GM21825 (cell line): ENCODE data around the gene WDR36.
A peak's percentile ranks its signal among the peaks of the same experiment; 100 is the strongest.

Experiments
- ATAC-seq: cut with Tn5 transposase; IDR thresholded peaks from one replicate; pipeline ENCODE4 v1.9.1; 2021; ENCODE audit warnings: mild to moderate bottlenecking, moderate library complexity; ENCODE audit not compliant: unreplicated experiment

The WDR36 gene

DNA sequence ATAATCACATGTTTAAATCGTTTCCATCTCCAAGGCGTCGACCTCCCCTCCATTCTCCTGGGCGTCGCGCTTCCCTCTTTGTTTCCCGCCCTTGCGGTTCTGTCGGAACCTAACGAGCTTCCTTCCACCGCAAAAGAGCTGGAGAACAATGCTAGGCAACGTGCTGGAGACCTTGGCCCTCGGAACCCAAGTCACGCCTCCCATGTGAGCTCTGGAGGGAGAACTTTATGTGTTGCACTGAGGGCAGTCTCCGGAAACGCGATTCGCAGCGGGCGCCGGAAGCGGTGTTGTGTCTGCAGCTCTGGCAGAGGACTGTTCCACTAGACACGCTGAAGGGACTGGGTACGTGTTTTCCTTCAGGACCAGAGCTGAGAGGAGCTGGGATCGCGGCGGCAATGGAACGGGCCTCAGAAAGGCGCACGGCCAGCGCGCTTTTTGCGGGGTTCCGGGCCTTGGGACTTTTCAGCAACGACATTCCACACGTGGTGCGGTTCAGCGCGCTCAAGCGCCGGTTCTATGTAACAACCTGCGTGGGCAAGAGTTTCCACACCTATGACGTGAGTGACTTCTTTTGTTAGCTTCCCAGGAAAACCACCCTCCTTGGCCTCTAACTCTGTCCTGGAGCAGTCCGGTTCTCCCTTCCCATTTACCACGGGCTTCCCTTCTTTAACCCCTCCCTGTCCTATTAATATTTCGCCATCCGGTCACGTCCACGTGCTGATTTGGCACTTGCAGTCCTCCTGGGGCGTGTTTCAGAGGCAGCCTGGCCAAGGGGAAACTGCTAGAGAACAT lies at the start of gene WDR36:
TSS of gene WDR36 (plus strand) at position 287 of the 792 bp plus-strand sequence. CDS start at position 396, 109 bp downstream.
- peak; percentile 97 for ATAC-seq

GRCh38 chr5:111043712-111044506 lies 48.2 kb upstream of the WDR36 start:
- ATAC-seq = no peak

DNA sequence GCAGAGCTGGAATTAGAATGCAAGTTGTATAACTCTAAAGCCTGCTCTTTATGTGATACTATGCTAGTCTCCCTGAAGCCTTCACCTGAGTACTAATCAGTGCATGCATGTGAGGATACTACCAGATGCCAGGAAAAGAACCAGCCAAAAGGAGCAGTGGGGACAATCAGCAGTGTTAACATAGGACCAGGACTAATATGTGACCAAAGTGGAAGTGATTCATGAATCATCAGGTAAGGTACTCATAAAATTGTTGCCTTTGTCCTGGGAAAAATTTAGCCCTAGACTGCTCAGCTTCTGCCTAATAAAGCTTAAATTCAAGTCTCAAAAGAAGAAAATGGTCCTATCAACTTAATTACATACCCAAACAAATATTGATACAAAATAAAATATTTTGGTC lies 34.1 kb upstream of the WDR36 start:
- no peak for ATAC-seq

GRCh38 chr5:111060169-111060568 lies 32.0 kb upstream of the WDR36 start:
- ATAC-seq = no peak

GRCh38 chr5:111061618-111062017 lies 30.5 kb upstream of the WDR36 start:
- ATAC-seq = no peak

- no peak for ATAC-seq
Observed at GRCh38 chr5:111063709-111064322, 28.3 kb upstream of the WDR36 start.

DNA sequence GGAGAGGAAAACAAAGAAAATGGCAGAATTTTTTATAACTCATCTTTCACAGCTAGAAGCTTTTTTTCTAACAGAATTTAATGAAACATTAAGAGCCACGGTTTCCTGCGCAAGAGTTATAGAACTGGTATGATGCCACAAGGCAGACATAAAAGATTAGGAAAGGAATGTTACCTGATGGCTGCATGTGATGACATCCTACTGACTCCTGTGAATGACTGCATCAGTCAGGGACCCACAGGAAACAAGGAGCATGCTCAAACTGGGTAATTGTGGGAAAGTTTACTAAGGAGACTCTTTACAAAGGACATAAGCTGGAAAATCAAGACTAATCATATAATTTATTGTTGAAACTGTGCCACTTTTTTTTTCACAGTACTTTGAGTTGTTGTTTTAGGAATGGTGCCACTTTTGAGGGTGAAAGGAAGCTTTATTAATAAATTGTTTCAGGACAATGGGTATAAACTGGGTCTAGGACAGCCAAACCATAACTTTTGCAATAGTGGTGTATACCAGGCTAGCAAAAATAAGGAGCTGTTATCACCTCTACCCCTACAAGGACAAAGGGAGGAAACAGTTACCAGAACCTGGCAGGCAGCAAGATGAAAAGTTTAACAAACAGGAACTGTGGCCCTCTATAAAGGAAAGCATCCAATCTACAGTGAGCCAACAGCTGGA lies 25.7 kb upstream of the WDR36 start:
- no peak for ATAC-seq

DNA sequence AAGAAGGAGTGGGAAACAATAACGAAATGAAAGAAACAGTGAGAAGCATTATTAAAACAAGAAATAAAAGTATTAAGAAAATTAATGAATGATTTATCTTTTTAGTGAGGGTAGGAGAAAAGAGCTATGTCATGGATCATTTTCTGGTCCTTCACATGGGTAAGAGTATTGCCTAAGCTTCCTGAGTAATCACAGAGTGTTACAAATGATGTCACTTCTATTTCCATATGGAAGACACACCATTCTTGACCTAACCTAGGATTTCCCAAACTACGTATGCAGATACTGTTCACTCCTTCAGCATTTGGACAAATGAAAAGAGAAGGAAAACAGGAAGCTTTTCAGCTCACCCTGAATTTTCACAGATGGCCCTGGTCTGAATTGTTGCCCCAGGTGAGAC lies 23.9 kb upstream of the WDR36 start:
- no peak for ATAC-seq

DNA sequence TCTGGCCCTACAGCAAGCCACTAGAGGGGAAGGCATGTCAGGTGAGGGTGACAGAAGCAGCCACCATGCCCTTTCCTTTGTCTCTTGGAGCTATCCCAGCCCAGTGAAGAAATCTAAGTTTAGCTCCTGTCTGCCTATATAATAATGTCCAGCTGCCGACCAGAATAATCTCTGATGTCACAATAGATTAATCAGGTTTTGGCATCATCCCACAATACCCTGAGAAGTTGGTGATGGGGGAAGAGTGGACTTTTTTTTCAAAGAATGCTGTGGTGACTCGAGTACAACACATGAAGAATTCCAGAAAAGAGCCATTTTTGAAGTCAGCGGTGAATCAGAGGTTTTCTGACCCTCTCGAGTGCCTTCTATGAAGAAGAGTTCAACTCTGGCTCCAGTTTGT lies 22.3 kb upstream of the WDR36 start:
- no peak for ATAC-seq

GRCh38 chr5:111070272-111071134 lies 21.6 kb upstream of the WDR36 start:
- ATAC-seq = no peak

DNA sequence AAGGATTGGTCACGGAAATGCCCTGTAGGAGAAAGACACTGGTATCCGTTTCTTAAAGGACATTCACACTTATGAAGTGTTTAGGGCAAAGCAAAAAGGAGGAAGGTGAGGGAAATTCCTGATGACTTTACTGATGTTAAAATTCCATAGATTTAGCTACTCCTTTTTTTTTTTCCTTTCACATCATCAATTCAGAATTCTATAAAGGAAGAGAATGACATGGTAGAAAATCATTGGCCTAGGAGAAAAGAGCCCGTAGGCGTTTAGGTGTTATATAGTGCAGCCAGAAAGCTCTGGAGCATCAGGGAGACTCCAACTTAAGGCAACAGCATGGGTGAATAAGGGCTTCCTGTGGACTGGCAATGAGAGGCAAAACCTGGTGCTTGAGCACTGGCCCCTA lies 20.7 kb upstream of the WDR36 start, which contains the start of gene TSLP:
TSS of gene TSLP (plus strand) at position 301 of the 400 bp plus-strand sequence. CDS start 178 bp downstream, outside the sequence.
- ATAC-seq = no peak

DNA sequence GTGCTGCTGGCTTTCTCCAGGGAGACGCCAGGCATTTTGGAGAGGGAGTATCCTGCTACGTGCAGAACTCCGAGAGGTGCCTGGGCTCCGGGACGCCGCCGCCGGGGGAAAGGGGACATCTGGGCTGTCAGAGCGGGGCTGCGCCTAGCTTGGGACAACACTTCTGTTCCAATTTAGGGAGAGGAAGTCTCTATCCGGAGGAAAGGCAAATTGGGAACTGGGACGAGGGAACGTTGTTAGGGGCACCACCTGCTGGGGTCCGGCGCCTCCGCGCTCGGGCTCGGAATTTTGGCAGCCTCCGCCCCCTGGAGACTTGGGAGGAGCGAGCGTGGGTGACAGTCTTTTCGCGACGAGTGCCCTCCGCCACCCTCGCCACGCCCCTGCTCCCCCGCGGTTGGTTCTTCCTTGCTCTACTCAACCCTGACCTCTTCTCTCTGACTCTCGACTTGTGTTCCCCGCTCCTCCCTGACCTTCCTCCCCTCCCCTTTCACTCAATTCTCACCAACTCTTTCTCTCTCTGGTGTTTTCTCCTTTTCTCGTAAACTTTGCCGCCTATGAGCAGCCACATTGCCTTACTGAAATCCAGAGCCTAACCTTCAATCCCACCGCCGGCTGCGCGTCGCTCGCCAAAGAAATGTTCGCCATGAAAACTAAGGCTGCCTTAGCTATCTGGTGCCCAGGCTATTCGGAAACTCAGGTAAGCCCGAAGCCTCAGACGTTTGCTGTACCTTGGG lies 19.0 kb upstream of the WDR36 start:
- ATAC-seq = peak; percentile 85

- ATAC-seq = no peak
Observed at GRCh38 chr5:111074244-111074643, 17.9 kb upstream of the WDR36 start.

DNA sequence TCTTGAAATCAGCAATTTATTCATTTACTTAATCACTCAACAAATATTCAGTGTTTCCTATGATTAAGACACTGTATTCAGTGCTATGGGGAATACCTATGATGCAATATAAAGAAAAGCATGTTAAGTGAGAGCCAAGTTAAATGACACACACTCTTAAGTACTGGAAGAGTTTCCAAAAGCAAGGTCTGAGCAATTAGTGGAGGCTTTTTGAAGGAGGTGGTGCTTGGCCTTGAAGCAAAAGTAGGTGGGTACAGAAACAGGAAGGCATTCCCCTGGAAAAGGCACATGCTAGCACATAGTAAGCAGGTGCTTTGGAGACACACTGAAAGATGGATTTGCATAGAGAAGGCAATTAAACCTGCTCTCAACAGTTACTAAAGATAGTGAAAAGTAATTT lies 16.6 kb upstream of the WDR36 start:
- no peak for ATAC-seq

DNA sequence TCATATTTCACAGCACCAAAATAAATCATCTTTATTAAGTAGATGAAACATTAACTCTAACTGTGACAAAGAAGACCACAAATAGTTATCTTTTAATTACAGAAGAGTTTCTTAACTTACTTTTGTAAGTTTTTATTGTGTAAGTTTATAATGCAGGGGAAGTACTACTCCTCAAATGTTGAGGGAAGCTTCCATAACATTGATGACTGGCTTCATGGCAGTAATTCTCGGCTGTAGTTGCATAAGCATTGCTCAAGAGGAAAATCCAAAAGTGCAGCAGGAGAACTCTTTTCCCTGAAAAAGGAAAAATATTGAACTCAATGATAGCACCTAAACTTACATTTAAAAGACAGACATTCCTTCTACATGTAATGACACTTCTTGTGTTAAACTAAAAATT lies 16.1 kb upstream of the WDR36 start:
- ATAC-seq = no peak

- ATAC-seq = no peak
Observed at GRCh38 chr5:111077678-111078077, 14.5 kb upstream of the WDR36 start.

GRCh38 chr5:111079846-111080245 lies 12.3 kb upstream of the WDR36 start:
- no peak for ATAC-seq

- no peak for ATAC-seq
Observed at GRCh38 chr5:111083323-111083722, 8.8 kb upstream of the WDR36 start.

DNA sequence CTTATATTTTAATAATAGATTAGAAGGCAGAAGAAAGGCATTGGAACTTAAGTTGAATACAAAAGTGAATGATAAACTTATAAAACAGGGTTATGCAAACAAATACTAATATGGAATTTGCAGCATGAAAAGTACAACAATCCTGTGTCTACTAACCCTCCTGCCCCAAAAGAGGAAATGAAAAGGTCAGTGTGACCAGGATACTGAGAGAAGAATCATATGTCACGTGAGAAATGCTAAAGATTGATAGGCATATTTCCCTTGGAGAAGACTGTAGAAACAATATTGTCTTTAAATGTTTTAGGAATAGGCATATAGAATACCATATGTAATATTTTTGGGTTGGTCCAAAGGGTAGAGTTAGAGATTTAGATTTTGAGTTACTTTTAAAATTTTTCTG lies 3.8 kb downstream of the WDR36 start:
- no peak for ATAC-seq
